ENCODE data around the gene GPC5.
"Not testable (repeated sequence)": the region's sequence is repeated elsewhere in the genome, so short reads cannot be mapped to it uniquely, and the experiment has no call there.

The GPC5 gene

GRCh38 chr13:92717857-92718256 is 1319.4 kb downstream of the GPC5 start:
- no peak for DNase-seq

DNA sequence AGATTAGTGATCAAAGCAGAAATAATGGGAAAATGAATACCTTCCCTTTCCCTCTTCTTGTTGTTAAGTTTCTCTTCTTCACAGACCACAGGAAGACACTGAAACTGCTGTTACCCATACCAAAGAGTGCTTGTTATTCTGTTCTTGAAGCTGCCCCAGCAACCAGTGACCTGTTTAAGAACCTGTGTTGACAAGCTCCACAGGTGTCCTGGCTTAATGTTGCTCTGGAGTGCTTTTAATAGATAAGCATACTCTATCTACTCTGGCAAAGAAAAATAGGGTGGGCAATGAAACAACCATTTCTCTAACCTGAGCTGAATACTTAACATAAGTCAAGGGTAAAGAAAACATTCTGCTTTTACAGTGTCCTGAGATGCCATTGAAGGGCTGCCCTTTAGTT is 1321.4 kb downstream of the GPC5 start:
- no peak for DNase-seq

DNA sequence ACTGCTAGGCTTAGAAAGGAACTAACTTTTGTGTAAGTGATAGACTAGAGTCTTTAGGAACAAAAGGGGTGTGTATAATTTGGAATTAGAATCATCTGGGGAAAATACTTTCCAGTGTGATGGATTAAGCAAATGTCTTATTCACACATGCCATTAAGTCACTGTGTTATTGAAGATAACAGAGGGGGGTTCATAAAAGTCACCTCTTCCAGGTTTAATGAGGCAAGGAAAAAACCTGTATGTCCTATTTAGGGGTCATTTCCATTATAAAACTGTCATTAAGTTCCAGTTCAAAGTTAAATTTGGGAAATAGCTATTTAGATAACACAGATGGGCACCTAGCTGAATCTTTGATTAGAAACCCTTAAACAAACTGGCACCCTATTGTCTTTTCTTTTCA is 1323.2 kb downstream of the GPC5 start:
- no peak for DNase-seq

DNA sequence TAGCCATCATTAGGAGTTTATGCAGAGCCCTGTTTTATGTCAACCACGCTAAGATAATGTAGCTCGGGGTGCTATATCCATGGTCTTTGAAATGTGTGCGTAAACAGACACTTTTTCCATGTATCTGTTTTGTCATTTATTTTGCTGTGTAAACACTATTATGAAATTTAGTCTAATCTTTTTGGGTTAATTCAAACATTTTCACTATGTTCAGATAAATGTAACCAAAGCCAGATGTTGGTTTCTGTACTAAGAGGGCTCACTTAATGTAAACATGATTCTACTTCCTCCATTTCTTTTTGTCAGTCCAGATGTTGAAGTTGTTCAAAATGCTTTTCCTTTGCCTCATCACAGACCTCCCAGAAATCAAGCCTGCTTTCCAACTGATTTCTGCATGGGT is 1328.7 kb downstream of the GPC5 start:
- no peak for DNase-seq

DNA sequence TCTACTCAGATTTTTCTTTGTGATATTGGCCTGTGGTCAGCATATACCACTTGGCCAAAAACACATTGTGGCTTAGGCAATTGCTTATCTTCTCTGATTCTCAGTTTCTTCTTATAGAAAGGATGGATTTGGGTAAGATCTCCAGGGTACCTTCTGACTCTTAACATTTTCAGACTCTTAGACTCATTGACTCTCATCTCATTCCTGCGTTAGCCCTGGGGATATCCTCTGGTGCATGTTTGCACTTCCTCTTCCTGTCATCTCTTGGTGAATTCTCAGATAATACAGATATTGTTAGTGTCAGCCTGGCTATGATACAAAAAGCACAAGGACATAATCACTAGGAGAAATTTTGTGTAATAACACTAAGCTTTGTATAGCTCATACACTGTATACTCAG is 1335.6 kb downstream of the GPC5 start:
- no peak for DNase-seq

DNA sequence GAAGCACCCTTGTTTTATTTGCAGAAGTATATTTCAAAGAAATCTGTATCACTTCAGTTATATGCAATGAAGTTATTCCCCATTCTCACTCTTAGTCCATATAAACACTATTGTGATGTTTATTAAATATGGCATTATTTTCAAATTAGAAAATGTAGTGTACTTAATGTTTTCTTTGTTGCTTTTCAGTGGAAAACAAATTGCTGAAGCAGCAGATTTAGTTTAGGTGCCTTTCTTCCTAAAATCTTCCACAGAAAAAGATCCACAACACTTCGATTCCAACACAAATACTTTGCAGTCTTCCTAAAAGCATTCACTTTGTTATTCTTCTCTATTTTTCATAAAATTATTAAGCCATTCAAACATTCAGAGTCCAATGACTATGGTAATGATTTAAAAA is 1336.1 kb downstream of the GPC5 start:
- DNase-seq = no peak

DNA sequence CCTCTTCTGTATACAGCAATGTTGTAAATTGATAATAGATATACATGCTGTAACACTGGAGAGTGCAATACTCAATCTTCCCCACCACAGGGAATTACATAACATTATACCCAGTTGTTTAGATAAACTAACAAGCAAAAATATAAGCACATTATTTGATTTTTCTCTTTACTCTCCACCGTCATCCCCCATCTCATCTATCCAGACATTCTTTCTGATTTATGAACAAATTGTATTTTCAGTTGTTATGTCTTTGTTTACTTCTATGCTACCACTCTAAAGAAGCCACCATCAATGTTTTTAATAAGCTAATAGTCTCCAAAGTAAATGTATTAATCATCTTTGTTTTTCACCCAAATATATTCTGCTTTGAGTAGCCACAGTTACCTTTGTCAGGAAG is 1337.5 kb downstream of the GPC5 start:
- no peak for DNase-seq

- no peak for DNase-seq
Measured at GRCh38 chr13:92739306-92739818, 1340.9 kb downstream of the GPC5 start.

DNA sequence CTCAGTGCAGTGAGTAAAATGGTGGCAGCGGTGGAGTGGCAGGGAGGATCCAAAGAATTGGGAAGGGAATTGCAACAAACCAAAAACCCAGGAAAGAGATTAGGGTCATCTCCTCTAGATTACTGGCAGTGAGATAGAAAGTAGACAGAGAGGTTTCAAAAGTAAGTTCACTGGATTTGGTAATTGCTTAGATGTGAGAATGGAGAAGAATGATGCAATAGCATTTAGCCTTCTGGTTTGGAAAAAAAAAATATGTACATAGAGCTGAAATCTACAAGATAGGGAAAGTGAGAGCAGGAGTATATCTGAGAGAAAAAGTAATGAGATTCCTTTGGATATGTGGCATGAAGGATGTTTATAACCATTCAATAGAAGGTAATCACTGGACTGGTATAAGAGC is 1345.6 kb downstream of the GPC5 start:
- no peak for DNase-seq

- no peak for DNase-seq
Measured at GRCh38 chr13:92745258-92745657, 1346.8 kb downstream of the GPC5 start.

- not testable (repeated sequence) for DNase-seq
Measured at GRCh38 chr13:92752705-92753104, 1354.3 kb downstream of the GPC5 start.

GRCh38 chr13:92761710-92762109 is 1363.3 kb downstream of the GPC5 start:
- no peak for DNase-seq

DNA sequence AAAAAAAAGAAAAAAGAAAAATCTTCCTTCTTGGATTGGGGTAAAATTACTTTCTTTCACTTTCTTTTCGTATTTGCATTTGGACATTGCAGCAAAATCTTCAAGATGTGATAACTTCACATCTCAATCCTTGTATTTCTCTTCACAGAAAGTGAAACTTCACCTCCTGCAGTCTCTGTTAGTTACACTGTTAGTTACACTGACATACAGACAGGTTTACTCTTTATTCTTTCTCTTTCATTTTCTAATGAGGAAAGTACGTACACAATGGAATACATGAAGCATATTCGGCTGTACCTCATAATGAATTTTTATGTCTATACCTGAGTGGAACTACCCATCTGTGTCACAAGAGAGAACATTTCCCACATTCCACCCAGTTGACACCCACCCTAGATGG is 1369.0 kb downstream of the GPC5 start:
- no peak for DNase-seq

GRCh38 chr13:92768602-92769001 is 1370.2 kb downstream of the GPC5 start:
- no peak for DNase-seq

- no peak for DNase-seq
Measured at GRCh38 chr13:92769046-92769445, 1370.6 kb downstream of the GPC5 start.

DNA sequence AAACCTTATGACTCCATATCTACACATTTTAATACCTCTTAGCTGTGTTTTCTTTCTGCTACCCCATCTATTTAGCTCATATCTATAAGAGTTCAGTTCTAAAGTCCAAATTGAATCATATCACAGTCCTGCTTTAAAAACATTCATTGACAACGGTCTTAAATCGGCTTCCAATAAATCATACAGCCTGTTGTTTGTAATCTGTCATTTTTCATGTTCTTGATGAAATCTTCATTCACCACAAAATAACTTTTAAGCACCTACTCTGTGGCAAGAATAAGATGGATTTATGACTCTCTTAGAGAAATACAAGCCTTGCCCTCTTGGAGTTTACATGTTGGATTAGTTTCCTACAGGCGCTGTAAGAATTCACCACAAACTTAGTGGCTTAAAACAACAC is 1377.2 kb downstream of the GPC5 start:
- DNase-seq = no peak

- no peak for DNase-seq
Measured at GRCh38 chr13:92781965-92782690, 1383.7 kb downstream of the GPC5 start.

DNA sequence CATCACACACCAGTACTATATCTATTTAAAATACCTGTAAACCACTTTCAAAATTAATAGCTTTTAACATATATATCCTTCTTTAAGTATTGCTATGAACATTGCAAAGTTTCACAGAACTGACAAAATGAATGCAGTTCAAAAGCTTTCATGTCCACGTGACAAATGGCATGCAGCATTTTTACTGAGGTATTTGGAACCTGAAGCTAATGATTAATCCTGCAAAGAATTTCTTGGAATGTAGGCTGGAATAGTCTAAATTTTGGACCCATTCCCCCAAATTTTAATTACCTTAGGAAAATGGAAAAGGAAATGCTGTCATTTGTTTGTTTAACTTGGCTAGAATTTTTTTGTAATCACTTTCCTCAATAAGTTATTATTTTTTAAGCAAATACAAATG is 1404.4 kb downstream of the GPC5 start:
- DNase-seq = no peak

DNA sequence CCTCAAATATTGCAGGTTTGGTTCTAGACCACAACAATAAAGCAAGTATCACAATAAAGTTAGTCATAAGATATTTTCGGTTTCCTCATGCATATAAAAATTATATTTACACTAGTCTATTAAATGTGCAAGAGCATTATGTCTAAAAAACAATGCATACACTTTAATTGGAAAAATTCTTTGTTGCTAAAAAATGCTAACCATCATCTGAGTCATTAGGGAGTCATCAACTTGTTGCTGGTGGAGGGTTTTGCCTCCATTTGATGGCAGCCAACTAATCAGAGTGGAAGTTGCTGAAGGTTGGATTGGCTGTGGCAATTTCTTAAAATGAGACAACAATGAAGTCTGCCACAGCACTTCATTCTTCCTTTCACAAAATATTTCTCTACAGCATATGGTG is 1405.9 kb downstream of the GPC5 start:
- no peak for DNase-seq

- DNase-seq = no peak
Measured at GRCh38 chr13:92804926-92805325, 1406.5 kb downstream of the GPC5 start.

DNA sequence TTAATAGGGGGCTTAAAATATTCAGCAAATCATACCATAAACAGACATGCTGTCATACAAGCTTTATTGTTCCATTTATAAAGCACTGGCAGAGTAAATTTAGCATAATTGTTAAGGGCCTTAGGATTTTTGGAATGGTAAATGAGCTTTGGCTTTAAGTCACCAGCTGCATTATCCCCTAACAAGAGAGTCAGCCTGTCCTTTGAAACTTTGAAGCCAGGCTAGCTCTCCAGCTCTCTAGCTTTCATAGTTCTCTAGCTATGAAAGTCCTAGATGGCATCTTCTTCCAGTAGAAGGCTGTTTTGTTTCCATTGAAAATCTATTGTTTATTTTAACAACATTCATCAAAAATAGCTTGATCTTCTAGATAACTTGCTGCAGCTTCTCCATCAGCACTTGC is 1407.3 kb downstream of the GPC5 start:
- DNase-seq = no peak

DNA sequence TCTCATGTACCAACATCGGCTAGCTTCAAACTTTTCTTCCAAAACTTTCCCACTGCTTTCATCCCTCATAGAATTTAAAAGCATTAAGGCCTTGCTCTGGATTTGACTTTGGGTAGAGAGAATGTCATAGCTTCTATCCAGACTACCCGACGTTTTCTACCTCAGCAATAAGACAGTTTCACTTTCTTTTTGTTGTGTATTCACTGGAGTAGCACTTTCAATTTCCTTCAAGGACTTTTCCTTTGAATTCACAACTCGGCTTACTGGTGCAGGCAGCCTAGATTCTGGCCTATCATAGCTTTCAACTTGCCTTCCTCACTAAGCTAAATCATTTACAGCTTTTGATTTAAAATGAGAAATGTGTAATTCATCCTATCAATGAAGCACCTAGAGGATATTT is 1407.8 kb downstream of the GPC5 start:
- no peak for DNase-seq

DNA sequence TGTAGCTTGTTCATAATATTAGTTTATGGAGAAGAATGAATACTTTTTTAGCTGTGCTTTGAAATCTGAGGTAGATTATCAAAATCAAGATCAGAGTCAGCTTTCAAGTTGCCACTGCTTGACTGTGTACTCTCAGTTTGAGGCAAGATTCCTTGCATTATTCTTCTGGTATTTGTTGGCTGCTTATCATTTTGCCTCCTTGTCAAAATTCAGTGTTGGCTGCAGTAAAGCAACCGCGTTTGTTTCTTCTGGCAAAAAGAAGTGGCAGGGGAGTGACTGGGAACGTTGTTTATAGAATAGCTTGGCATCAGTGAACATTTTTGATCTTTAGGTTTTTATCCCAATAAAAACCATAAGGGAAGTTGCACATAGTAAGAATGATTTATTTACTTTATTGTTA is 1408.9 kb downstream of the GPC5 start:
- no peak for DNase-seq

GRCh38 chr13:92807966-92808365 is 1409.5 kb downstream of the GPC5 start:
- DNase-seq = no peak

- no peak for DNase-seq
Measured at GRCh38 chr13:92821324-92821723, 1422.9 kb downstream of the GPC5 start.
